Measurements from ENCODE around the gene SIX4. TPM values are rescaled to one million over a fixed set of nuclear protein-coding genes. Genes with fewer than 3 reads are reported as not detected.

Gene SIX4
- total RNA-seq, 1 donor from 2014 or later, result 2.9 TPM

GRCh38 chr14:60677701-60678100 is 46.5 kb downstream of the SIX4 start:
- no peaks in the 10 kb centered on the region for H3K4me1 ChIP-seq
- no peak overlapping the region for H3K4me3 ChIP-seq
- no peaks in the 10 kb centered on the region for H3K9me3 ChIP-seq
- no peaks in the 10 kb centered on the region for H3K36me3 ChIP-seq
- ATAC-seq (no peak), DNase-seq (no peak)
- H3K27ac ChIP-seq, result no peak overlapping the region
- TF ChIP-seq, protein P1, sequence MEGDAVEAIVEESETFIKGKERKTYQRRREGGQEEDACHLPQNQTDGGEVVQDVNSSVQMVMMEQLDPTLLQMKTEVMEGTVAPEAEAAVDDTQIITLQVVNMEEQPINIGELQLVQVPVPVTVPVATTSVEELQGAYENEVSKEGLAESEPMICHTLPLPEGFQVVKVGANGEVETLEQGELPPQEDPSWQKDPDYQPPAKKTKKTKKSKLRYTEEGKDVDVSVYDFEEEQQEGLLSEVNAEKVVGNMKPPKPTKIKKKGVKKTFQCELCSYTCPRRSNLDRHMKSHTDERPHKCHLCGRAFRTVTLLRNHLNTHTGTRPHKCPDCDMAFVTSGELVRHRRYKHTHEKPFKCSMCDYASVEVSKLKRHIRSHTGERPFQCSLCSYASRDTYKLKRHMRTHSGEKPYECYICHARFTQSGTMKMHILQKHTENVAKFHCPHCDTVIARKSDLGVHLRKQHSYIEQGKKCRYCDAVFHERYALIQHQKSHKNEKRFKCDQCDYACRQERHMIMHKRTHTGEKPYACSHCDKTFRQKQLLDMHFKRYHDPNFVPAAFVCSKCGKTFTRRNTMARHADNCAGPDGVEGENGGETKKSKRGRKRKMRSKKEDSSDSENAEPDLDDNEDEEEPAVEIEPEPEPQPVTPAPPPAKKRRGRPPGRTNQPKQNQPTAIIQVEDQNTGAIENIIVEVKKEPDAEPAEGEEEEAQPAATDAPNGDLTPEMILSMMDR (IDR thresholded peaks at IDR 0.05), result no peak
- H3K27me3 ChIP-seq (ENCODE audit: low read depth), result no peaks in the 10 kb centered on the region
- intact Hi-C loops (cut with DNase I), result no loop called here

- Histone ChIP-seq H3K4me3 (no peak overlapping the region), H3K9me3 (no peaks in the 10 kb centered on the region), H3K36me3 (no peaks in the 10 kb centered on the region), H3K27me3 (ENCODE audit: low read depth) (peaks cover 5% of the 10 kb centered on the region), H3K4me1 (no peaks in the 10 kb centered on the region), H3K27ac (no peak overlapping the region)
- ATAC-seq, result no peak
- DNase-seq, result no peak
- TF ChIP-seq, protein P1 (IDR thresholded peaks at IDR 0.05), result no peak
- intact Hi-C loops (cut with DNase I), result no loop called here
Measured at GRCh38 chr14:60670989-60671388, 53.2 kb downstream of the SIX4 start.

- Histone ChIP-seq H3K4me1 (no peaks in the 10 kb centered on the region), H3K4me3 (no peak overlapping the region), H3K27ac (no peak overlapping the region), H3K9me3 (no peaks in the 10 kb centered on the region), H3K27me3 (ENCODE audit: low read depth) (peaks cover 5% of the 10 kb centered on the region), H3K36me3 (no peaks in the 10 kb centered on the region)
- no peak for DNase-seq
- intact Hi-C loops (cut with DNase I), result no loop called here
- TF ChIP-seq, protein P1 (IDR thresholded peaks at IDR 0.05), result no peak
- ATAC-seq, result no peak
Measured at GRCh38 chr14:60668431-60669112, 55.6 kb downstream of the SIX4 start.

GRCh38 chr14:60665177-60665550 is 59.0 kb downstream of the SIX4 start:
- no peak for ATAC-seq
- intact Hi-C loops (cut with DNase I), result no loop called here
- no peak for DNase-seq
- no peaks in the 10 kb centered on the region for H3K9me3 ChIP-seq
- no peak overlapping the region for H3K4me3 ChIP-seq
- H3K36me3 ChIP-seq, result no peaks in the 10 kb centered on the region
- H3K27ac ChIP-seq, result no peak overlapping the region
- H3K4me1 ChIP-seq, result no peaks in the 10 kb centered on the region
- TF ChIP-seq, protein P1 (IDR thresholded peaks at IDR 0.05), result no peak
- H3K27me3 ChIP-seq (ENCODE audit: low read depth), result peaks cover 26% of the 10 kb centered on the region

DNA sequence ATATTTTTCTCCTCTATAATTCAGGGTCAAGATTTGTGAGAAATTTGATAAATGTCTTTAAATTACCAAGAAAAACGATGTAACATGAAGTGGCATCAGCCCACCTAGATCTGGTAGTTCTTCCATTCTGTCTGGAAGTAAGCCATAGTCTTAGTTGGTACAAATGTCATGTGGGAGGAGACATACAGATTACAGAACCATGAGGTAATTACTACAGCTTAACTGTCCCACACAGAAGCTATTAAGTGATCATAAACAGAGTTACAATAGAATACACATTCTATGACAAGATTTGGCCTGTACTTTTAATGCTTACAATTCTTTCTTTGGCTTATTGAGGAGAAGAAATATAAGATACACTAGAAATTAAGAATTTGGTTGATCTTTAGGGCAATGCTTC is 61.2 kb downstream of the SIX4 start:
- TF ChIP-seq, protein P1 (IDR thresholded peaks at IDR 0.05), result no peak
- no peak for DNase-seq
- Histone ChIP-seq H3K4me1 (no peaks in the 10 kb centered on the region), H3K27me3 (ENCODE audit: low read depth) (peaks cover 47% of the 10 kb centered on the region), H3K4me3 (no peak overlapping the region), H3K36me3 (no peaks in the 10 kb centered on the region), H3K27ac (no peak overlapping the region), H3K9me3 (no peaks in the 10 kb centered on the region)
- no peak for ATAC-seq
- intact Hi-C loops (cut with DNase I), result no loop called here
